Measurements from ENCODE around the gene PURB. TPM values are rescaled to one million over a fixed set of nuclear protein-coding genes. Genes with fewer than 3 reads are reported as not detected.
"Not testable (repeated sequence)": the region's sequence is repeated elsewhere in the genome, so short reads cannot be mapped to it uniquely, and the experiment has no call there.

Gene PURB
- 10 to 100 TPM; 27.1 to 29.6 TPM for total RNA-seq

DNA sequence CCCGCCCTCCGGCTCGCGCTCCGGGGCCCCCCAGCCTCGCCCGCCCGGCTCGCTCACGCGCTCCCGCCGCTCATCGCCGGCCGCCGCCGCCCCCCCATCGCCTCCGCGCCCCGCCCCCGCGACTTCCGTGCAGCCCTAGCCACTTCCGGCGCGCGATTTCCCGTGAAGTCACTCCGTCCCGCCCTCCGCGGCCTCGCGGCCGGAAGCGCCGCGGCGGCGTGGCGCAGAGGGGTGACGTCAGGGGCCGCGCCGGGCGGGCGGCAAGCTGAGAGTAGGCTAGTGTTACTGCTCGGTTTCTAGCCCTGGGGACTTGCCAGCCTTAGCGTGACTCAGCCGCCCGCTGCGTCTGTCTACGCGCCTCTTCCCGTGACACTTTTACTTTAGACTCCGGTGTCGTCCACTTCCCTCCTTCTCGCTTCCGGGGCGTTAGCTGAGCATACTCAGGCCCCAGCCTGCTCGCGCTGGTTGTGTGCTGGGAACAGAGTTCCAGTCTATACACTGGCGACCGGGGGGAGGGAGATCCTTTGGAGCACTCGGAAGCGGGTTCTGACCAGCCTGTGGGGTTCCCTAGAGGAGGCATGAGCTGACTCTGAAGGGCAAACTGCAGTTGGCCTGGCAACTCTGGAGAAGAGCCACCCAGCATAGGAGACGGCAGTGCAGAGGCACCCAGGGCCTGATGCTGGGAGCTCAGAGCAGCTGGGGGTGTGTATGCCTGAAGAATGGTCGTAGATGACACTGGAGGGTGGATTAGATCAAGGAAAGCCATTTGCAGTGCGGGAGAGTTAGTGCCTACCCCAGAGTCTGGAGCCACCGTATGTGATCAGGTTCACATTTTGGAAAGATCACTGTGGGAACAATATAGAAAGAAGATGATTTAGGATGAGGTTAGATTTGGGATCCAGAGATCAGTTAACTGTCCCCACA is at the start of gene PURB:
TSS of gene PURB (minus strand) at position 137 of the 924 bp plus-strand sequence. CDS start 182 bp downstream, outside the sequence.
- peak within 1 kb of the TSS; percentile 84 to 93 for H3K4me3 Mint-ChIP-seq
- H3K4me1 Mint-ChIP-seq (ENCODE audit: low read depth): peaks cover 58% of the 10 kb centered on the region
- H3K27me3 Mint-ChIP-seq (ENCODE audit: low read depth): no peaks in the 10 kb centered on the region

DNA sequence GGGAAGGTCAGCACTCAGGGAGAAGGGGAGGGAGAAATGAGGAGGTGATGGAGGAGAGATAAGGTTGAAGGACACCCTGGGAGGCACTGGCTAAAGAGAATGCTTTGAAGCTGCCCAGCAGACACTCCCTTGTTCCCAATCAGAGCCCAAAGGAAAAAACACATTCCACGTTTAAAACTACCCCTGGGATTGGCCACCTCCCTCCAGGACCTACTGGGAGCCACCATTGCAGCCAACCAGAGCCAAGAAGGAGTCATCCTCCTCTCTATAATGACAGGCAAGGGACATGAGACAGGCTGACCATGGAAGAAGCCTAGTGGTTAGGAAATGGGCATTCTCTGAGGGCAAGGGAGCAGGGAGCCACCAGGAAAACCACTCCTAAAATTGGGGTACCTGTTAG is 49.7 kb upstream of the PURB start:
- Mint-ChIP-seq H3K9me3 (no peaks in the 10 kb centered on the region), H3K4me1 (ENCODE audit: low read depth) (peaks cover 16% of the 10 kb centered on the region), H3K27ac (no peak overlapping the region), H3K36me3 (ENCODE audit: insufficient read depth in 2 of 2) (no peaks in the 10 kb centered on the region), H3K27me3 (ENCODE audit: low read depth) (peaks cover 6% of the 10 kb centered on the region), H3K4me3 (no peak overlapping the region)
- no peak for DNase-seq
- ATAC-seq (replicated peaks in 1 of 2): no peak

More for the DNA sequence above, at the start of gene PURB:
- H3K9me3 Mint-ChIP-seq: no peaks in the 10 kb centered on the region
- ATAC-seq (replicated peaks in 1 of 2) (peak; percentile 95), DNase-seq (peak; percentile 97 to 99)
- H3K27ac Mint-ChIP-seq: peak within 1 kb of the TSS; percentile 94
- H3K36me3 Mint-ChIP-seq (ENCODE audit: insufficient read depth in 2 of 2): peaks cover 12 to 29% of the 10 kb centered on the region in 2 donors

DNA sequence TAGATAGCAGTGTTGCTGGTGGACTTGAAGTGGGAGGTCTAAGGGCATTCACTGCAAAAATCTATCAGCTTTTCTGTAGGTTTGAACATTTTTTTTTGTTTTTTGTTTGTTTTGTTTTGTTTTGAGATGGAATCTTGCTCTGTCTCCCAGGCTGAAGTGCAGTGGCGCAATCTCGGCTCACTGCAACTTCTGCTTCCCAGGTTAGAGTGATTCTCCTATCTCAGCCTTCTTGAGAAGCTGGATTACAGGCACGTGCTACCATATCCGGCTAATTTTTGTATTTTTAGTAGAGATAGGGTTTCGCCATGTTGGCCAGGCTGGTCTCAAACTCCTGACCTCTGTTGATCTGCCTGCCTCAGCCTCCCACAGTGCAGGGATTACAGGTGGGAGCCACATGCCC is 49.2 kb upstream of the PURB start:
- H3K4me1 Mint-ChIP-seq (ENCODE audit: low read depth): peaks cover 16% of the 10 kb centered on the region
- not testable (repeated sequence) for H3K36me3 Mint-ChIP-seq (ENCODE audit: insufficient read depth in 2 of 2); H3K9me3 Mint-ChIP-seq; H3K27ac Mint-ChIP-seq; DNase-seq; H3K4me3 Mint-ChIP-seq; ATAC-seq (replicated peaks in 1 of 2); H3K27me3 Mint-ChIP-seq (ENCODE audit: low read depth)

DNA sequence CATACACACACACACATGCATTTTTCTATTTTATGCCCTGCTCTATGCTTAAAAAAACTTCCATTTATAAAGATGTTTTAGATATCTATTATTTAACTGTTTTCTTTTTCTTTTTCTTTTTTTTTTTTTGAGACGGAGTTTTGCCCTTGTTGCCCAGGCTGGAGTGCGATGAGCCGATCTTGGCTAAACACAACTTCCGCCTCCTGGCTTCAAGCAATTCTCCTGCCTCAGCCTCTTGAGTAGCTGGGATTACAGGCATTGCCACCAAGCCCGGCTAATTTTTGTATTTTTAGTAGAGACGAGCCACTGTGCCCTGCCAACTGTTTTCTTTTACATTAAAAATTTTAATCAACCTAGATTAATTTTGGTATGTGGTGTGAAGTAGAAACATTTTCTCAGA is 45.6 kb upstream of the PURB start:
- H3K4me1 Mint-ChIP-seq (ENCODE audit: low read depth): no peaks in the 10 kb centered on the region
- DNase-seq (no peak), ATAC-seq (replicated peaks in 1 of 2) (no peak)
- H3K27ac Mint-ChIP-seq: no peak overlapping the region
- H3K9me3 Mint-ChIP-seq: no peaks in the 10 kb centered on the region
- peaks cover 6% of the 10 kb centered on the region for H3K27me3 Mint-ChIP-seq (ENCODE audit: low read depth)
- no peak overlapping the region for H3K4me3 Mint-ChIP-seq
- H3K36me3 Mint-ChIP-seq (ENCODE audit: insufficient read depth in 2 of 2): no peaks in the 10 kb centered on the region

DNA sequence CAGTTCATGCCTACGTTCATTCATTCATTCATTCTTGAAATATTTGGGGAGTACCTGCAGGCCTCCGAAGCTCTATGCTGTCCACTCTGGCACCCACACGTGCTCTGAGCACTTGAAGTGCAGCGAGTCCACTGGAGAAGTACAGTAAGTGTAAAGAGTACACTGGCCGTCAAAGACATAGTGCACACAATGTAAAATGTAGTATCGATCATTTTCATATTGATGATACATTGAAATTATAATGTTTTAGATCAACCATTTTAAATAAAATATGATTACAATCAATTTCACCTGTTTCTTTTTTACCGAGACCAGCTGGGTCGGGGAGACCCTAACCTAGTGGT is 37.0 kb upstream of the PURB start:
- H3K4me3 Mint-ChIP-seq: no peak overlapping the region
- H3K9me3 Mint-ChIP-seq: no peaks in the 10 kb centered on the region
- H3K27ac Mint-ChIP-seq: no peak overlapping the region
- H3K27me3 Mint-ChIP-seq (ENCODE audit: low read depth): no peaks in the 10 kb centered on the region
- peak; percentile 30 to 35 for ATAC-seq (replicated peaks in 1 of 2)
- no peak for DNase-seq
- peaks cover 21% of the 10 kb centered on the region for H3K4me1 Mint-ChIP-seq (ENCODE audit: low read depth)
- H3K36me3 Mint-ChIP-seq (ENCODE audit: insufficient read depth in 2 of 2): no peaks in the 10 kb centered on the region

DNA sequence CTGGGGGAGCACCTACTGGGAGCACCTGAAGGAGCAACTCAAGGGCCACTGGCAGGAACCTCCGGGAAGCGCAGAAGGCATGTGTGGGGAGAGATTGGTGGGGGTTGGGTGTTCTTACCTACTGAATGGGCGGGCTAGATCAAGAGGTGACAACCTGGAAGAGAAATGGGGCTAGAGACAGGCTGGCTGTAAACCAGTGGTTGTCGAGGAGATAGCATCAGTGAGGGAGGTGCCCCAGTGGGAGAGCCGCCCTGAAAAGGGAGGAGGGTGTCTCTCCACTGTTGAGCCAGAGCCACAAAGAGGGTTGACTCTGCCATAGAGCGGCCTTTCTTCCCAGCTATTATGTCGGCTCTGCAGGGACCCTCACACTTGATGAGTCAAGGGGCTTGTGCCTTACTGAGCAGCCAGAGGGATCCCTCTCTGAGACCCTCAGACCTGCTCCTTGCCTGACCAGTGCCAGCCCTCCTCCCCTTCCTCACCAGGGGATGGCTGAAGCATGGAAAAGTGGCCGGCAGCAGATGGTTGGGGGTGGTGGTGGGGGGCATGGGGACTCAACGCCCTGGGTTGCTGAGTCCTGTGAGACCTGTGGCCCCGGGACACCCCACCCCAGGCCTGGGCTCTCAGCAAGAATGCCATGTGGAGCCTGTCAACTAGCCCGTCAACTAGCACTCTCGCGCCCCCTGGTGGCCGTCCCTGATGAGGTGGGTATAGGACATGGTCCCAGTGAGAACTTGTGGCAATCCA is 36.4 kb upstream of the PURB start:
- no peaks in the 10 kb centered on the region for H3K27me3 Mint-ChIP-seq (ENCODE audit: low read depth)
- no peaks in the 10 kb centered on the region for H3K36me3 Mint-ChIP-seq (ENCODE audit: insufficient read depth in 2 of 2)
- no peaks in the 10 kb centered on the region for H3K9me3 Mint-ChIP-seq
- ATAC-seq (replicated peaks in 1 of 2) (peak; percentile 98), DNase-seq (peak; percentile 95 to 98)
- H3K27ac Mint-ChIP-seq: no peak overlapping the region
- H3K4me3 Mint-ChIP-seq: no peak overlapping the region
- H3K4me1 Mint-ChIP-seq (ENCODE audit: low read depth): peaks cover 21% of the 10 kb centered on the region

DNA sequence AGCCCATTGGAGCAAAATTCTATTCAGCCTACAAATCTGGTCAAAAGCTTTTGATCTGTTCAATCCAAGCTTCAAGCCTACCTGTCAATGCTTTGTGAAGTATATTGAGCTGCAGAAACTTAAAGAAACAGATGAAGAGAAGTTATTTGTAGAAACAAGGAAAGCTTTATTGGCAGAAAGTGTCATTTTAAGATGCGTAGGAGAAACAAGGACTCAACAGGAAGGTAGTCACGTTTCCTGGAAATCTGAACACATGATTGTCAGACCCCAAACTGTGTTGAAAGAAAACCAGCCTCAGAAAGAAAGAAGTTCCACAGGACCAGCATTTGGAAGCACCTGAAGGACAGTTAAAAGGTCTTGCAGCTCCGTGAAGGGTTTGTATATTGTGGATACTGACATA is 34.8 kb upstream of the PURB start:
- Mint-ChIP-seq H3K9me3 (no peaks in the 10 kb centered on the region), H3K27me3 (ENCODE audit: low read depth) (no peaks in the 10 kb centered on the region), H3K4me3 (peak overlapping the region in 1 of 2 donors; percentile 9), H3K36me3 (ENCODE audit: insufficient read depth in 2 of 2) (no peaks in the 10 kb centered on the region), H3K27ac (peak overlapping the region; percentile 9), H3K4me1 (ENCODE audit: low read depth) (peaks cover 23% of the 10 kb centered on the region)
- no peak for ATAC-seq (replicated peaks in 1 of 2)
- DNase-seq: no peak

DNA sequence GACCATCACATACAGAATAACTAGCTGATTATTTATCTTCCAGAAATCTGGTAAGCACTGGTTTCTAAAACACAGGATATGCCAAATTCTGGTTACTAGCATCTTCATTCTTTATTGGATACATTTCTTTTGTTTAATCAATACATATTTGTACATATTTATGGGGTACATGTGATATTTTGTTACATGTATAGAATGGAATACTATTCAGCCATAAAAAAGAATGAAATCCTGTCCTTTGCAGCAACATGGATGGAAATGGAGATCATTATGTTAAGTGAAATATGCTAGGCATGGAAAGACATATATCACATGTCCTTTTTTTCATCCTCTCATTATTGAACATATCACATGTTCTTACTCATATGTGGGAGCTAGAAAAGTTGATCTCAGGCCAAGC is 32.7 kb upstream of the PURB start:
- ATAC-seq (replicated peaks in 1 of 2): no peak

DNA sequence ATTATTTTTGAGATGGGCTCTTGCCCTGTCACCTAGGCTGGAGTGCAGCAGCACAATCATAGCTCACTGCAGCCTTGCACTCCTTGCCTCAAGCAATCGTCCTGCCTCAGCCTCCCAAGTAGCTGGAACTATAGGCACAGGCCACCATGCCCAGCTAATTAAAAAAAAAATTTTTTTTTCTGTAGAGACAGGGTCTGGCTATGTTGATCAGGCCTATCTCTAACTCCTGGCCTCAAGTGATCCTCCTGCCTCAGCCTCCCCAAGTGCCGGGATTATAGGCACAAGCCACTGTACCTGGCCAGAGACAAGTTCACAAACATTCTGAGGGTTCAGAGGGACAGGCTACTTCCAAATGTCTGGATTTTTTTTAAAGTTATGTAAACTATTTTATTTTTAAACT is 32.1 kb upstream of the PURB start:
- Mint-ChIP-seq H3K4me1 (ENCODE audit: low read depth) (peaks cover 38% of the 10 kb centered on the region), H3K9me3 (no peaks in the 10 kb centered on the region), H3K27ac (no peak overlapping the region), H3K4me3 (no peak overlapping the region), H3K27me3 (ENCODE audit: low read depth) (no peaks in the 10 kb centered on the region), H3K36me3 (ENCODE audit: insufficient read depth in 2 of 2) (no peaks in the 10 kb centered on the region)
- ATAC-seq (replicated peaks in 1 of 2): no peak
- no peak for DNase-seq

More for the DNA sequence above, 32.7 kb upstream of the PURB start:
- Mint-ChIP-seq H3K36me3 (ENCODE audit: insufficient read depth in 2 of 2) (no peaks in the 10 kb centered on the region), H3K4me1 (ENCODE audit: low read depth) (peaks cover 36% of the 10 kb centered on the region), H3K27me3 (ENCODE audit: low read depth) (no peaks in the 10 kb centered on the region), H3K4me3 (no peak overlapping the region), H3K9me3 (no peaks in the 10 kb centered on the region), H3K27ac (no peak overlapping the region)
- no peak for DNase-seq

DNA sequence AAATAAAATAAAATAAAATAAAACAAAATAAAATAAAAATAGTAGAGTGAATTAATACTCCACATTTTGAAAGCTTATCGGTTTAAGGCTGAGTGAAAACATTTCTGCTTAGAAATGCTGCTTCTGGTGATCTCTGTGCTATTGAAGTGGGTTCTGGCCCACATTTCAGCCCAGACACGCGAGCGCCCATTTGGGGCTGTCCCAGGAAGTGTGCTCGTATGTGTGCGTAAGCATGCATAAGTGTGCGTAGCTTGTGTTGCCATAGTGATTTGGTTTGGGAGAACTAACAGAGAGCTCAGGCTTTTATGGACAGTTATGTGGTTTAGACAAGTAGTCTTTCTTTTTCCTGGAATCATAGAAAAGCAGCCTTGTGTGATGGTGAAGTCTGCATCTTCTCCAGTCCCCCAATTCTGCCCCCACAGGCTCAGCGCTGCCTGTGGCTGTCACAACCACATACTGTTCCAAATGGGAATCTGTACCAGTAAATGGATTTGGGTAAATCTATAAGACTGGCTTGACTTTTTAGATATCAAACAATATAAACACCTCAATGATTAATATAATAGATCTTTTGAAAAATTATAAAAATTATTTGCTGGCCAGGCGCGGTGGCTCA is 29.8 kb upstream of the PURB start:
- H3K4me1 Mint-ChIP-seq (ENCODE audit: low read depth): peaks cover 21% of the 10 kb centered on the region
- no peaks in the 10 kb centered on the region for H3K9me3 Mint-ChIP-seq
- peak; percentile 82 to 83 for DNase-seq
- no peaks in the 10 kb centered on the region for H3K36me3 Mint-ChIP-seq (ENCODE audit: insufficient read depth in 2 of 2)
- peak overlapping the region; percentile 90 for H3K27ac Mint-ChIP-seq
- no peaks in the 10 kb centered on the region for H3K27me3 Mint-ChIP-seq (ENCODE audit: low read depth)
- peak; percentile 100 for ATAC-seq (replicated peaks in 1 of 2)
- peak overlapping the region; percentile 47 to 62 for H3K4me3 Mint-ChIP-seq

DNA sequence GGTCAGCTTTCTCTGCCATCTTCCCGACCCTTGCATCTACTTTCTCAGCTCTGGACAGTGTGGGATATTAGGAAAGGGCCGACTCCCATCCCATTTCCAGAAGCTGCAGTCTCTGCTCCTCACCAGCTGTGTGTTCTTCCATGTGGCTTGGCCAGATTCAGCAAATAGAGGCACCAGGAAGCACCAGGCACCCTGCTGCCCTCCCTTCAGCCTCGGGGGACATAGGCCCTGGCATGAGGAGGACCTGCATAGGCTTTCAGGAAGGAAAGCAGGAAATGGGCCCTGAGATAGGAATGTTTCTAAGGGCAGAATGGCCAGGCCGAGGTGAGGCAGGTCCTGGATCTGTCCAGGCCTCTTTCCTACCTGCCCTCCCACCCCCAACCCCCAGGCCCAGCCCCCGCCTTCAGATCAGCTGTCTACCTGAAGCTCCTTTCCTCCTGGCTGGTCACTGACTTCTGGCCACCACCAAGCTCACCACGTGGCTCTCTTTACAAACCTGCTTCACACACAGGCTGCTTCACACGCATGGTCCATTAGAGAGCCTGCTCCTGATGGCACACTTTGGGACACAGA is 27.5 kb upstream of the PURB start:
- peaks cover 17% of the 10 kb centered on the region for H3K4me1 Mint-ChIP-seq (ENCODE audit: low read depth)
- ATAC-seq (replicated peaks in 1 of 2) (no peak), DNase-seq (no peak)
- no peaks in the 10 kb centered on the region for H3K27me3 Mint-ChIP-seq (ENCODE audit: low read depth)
- H3K4me3 Mint-ChIP-seq: no peak overlapping the region
- no peaks in the 10 kb centered on the region for H3K36me3 Mint-ChIP-seq (ENCODE audit: insufficient read depth in 2 of 2)
- H3K9me3 Mint-ChIP-seq: no peaks in the 10 kb centered on the region
- H3K27ac Mint-ChIP-seq: peak overlapping the region; percentile 59

DNA sequence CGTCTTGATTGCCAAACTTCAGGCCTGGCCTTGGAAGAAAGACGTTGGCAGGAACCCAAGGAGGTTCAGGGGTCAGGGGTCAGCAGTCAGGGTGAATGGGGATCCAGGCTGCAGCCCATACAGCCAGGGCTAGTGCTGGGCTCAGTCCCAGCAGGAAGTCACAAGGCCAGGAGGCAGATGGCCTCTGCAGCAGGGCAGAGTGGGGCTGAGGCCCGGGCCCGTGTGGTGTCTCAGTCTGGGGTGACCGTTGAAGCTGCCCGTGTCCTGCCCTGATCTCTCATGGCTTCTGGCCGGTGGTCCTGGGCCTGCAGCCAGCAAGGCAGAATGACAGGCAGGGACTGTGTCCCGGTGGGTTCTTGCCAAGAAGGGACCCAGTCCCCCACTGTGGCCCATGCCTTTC is 26.6 kb upstream of the PURB start:
- Mint-ChIP-seq H3K27ac (no peak overlapping the region), H3K36me3 (ENCODE audit: insufficient read depth in 2 of 2) (no peaks in the 10 kb centered on the region), H3K27me3 (ENCODE audit: low read depth) (no peaks in the 10 kb centered on the region), H3K9me3 (no peaks in the 10 kb centered on the region), H3K4me3 (no peak overlapping the region), H3K4me1 (ENCODE audit: low read depth) (peaks cover 20% of the 10 kb centered on the region)
- no peak for DNase-seq
- no peak for ATAC-seq (replicated peaks in 1 of 2)

All from activated T-cell treated with anti-CD3 and anti-CD28 coated beads, Interleukin-2, amount 50 U/mL, for 72 hours (primary cell).